NOMO-1 (cell line): ENCODE results near the gene SCARB2.

Source experiments
- DNase-seq, 2 experiments: peaks; one replicate each; lab custom pipeline; 2025; ENCODE audit not compliant: unreplicated experiment in 2 of 2; lab: John Stamatoyannopoulos, UW

The SCARB2 gene

DNA sequence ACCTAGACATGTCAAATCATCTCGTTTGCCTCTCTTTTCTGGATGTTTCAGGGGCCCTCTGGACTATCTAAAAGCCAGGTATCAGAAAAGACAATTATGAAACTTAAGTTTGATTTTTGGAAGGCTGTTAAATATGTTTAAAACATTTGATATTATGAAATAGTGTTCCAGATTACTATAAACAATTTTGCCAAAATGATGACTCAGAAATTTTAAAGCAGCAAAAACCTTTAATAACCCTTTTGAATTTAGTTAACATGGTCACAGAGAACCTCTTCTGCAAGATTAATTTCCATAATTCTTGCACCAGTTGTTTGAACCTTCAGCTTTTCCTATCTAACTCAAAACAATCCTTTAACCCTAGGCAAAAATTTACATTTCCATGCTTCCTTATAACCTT is 19.1 kb upstream of the SCARB2 start:
- no peak for DNase-seq

DNA sequence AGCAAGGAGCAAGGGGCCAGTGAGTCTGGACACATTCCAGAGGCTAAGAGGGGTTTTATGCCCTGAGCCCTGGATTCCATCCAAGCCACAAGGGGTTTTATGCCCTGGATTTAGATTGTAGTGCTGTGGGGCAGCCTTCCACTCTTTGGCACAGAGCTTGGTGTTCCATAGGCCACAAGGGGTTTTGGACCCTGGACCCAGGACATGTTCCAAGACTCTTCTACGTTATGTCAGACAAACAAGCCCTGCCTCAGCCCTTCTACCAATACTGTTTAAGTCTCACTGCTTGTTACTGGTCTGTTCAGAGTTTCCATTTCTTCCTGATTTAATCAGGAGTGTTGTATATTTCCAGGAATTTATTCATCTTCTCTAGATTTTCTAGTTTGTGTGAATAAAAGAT is 12.8 kb upstream of the SCARB2 start:
- DNase-seq, result no peak

DNA sequence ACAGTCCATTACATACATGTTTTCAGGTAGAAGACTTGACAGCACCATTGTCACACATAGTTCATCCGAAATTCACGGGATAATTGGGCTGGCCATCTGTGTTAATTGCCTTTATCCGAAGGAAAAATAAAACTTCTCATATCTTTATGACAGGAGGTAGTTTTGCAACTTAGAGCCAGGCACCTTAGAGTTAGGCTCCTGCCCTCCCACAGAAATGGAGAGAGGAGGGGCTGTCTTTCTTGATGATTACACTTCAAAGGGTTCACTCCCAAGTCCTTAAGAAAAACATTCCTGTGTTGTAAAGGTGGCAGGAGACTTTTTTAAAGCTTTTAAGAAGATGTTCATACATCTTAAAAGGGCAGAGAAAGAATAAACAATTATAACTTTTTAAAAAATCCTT is 10.5 kb upstream of the SCARB2 start:
- no peak for DNase-seq

DNA sequence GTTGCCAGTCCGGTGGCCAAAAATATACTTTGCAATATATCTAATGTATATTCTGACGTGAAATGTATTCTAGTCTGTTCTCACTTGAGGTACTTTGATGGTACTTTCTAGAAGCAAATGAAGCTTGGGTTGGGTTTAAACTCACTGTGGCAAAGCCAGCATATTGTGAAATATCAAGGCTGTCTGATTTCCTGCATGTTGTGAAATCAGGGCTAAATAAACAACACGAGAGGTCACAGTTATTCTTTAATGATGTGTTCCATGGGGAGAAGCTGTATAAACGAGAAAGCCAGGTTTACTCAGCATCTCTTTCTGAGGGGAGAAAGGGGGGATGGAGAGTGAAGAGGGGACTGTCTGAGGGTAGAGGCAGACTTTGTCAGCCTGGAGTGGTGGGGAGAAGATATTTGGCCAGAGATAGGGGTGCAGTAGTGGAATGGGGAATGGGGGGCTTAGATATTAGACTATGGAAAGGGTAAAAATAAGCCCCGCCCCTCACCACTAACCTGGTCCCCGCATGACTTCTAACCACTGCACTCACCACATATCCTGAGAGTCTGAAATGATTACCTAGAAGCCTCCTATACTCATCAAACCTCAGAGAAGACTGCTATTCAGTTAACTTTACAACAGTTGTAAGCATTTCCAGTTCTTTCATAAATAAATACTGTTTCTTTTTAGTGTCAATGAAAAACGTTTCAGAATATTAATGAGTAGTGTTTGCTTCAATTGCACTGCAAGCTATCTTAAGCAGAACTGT is 5.9 kb upstream of the SCARB2 start:
- DNase-seq, result peak; percentile 32 to 66

DNA sequence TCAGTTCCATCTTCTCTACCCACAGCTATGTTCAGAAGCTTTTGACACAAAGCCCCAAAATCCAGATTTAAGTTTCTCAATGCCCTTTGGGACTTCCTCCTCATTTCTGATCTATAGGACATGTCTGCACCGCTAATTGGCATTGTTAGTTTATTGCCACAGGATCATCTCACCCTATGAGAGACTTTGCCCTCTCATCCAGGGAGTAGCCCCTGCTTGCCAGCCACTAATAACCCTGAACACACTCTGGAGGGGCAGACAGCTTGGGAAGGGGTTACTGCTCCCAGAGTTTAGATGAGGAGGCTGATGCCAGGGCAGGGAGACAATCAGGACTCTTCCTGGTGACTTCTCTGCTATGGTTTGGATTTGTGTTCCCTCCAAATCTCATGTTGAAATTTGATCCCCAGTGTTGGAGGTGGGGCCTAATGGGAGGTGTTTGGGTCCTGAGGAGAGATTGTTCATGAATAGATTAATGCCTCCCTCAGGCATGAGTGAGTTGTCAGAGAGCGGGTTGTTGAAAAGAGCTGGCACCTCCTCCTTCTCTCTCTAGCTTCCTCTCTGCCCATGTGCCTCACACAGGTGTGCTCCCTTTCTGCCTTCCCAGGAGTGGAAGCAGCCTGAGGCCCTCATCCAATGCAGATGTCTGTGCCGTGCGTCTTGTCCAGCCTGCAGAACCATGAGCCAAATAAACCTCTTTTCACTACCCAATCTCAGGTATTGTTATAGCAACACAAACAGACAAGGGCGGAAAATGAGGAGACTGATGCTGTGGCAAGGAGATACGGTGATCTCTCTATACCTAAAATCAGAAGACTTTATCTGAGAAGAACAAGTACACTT is 3.6 kb upstream of the SCARB2 start:
- DNase-seq, result no peak

DNA sequence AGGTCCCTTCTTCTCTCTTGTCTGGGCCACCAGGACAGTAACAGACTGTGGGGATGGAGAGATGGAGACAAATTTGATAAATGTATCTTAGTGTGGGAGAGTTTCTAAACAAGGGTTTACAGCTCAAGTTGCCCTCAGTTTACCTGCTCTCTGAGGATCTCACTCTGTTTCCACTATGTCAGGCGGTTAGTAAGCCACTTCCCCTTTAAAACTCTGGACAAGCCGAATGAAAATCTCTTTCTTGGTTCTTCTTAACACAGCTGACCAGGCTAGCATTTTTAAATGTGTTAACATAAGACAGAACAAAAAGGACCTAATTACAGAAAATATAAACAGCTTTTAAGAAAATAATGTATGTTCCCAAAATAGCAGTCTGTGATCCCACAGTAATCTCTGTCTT is 2.9 kb upstream of the SCARB2 start:
- peak in 1 of 2 experiments; percentile 5 for DNase-seq

DNA sequence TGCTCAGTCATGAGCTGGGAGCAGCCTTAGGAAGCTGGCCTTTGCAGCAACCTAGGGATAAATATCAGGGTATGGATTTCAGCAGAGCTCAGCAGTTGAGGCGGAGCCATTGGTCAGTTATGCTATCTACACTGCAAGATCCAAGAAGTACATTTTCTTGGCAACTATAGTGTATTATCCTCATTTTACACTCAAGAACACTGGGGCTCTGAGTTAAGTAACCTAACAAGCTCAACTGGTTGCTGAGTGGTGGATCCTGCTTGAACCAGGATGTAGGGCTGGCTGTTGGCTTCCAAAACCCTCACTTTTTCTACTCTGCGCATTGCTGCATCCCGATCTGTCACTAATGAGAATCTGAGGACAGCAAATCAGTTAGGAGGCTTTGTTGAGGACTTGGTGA is 1.5 kb upstream of the SCARB2 start:
- DNase-seq, result no peak

DNA sequence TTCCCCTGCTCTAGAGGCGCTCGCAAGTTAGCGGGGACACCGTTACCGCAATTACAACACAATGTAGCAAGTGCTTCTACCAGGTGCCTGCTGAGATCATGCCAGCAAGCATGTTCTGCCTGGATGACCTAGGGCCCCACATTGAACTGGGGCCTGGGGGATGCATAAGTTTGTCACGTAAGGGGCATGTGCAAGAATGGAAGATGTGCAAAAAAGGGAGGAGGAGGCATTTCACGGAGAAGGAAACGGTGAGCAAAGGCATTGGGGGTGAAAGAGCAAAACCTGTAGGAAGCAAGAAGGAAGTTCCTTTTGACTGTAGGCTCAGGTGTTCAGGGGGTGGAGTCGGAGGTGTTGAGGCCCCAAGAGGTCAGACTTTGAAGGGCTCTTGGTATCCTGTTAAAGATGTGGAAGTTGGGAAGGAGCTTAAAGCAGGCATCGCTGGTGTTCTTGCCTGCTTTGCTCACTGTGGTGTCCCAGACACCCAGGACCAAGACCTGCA is 602 bp upstream of the SCARB2 start:
- peak in 1 of 2 experiments; percentile 74 for DNase-seq

DNA sequence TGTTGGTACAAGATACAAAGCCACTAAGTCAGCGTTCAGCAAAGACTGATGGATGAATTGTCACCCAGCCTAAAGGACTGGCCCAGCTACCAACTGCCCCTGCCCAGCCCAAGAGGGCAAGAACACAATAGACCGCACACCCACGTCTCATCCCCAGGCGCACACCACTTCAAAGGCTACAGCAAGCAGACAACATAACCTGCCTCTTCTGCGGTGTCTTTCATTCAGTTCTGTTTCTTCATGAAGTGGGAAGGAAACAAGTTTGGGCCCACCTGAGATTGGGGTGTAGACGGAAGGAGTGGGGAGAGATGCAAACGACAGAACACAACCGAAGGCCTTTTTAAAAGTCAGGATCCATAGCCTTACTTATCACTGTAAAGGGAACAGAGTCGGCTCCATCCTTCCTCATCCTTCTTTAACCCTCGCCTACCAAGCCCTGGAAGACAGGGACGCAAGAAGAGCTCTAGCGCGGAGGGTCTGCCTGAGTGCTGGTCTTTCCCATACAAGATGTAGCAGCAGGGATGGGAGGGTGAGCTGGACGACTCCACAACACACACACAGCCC is 691 bp downstream of the SCARB2 start:
- DNase-seq, result no peak

DNA sequence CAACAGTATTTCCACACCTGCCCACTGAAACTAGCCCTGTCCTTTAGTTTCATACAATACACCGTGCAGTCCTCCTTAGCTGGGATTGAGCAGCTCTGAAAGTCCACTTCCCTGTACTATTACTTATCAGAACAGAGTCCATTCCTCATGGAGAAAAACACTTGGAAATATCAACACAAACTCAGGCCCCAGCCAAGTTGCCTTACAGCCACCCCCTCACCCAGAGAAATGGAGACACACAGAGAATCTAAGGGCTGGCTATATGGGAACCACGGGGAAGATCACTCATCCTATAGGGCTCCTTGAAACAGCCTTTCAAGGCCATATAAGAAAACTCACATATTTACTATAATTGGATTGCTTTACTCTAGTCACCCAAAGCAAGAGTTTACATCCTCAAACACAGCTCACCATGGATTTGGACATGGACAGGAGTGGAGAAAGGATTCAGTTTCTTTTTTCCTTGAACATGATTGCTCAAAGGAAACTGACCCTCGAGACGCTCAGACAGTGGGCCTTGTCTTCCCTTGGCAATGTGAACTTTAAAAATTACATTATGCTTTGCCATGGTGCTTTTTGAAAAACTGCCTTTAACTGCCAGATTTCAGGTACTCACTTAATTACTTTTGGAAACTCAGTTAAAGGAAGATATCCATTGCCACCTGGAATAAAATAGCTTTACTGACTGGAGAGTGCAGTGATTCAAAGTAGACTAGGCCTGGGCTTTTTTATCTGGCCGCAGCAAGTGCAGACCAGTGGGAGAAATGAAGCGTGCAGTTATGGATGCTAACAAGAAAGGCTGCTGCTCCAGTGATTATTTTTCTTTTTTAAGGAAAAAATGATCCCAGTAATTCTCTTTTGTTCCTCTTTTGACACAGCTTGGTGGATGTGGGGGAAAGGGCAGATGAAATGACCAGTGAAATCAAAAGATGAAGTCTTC is 1.6 kb downstream of the SCARB2 start:
- DNase-seq, result no peak

DNA sequence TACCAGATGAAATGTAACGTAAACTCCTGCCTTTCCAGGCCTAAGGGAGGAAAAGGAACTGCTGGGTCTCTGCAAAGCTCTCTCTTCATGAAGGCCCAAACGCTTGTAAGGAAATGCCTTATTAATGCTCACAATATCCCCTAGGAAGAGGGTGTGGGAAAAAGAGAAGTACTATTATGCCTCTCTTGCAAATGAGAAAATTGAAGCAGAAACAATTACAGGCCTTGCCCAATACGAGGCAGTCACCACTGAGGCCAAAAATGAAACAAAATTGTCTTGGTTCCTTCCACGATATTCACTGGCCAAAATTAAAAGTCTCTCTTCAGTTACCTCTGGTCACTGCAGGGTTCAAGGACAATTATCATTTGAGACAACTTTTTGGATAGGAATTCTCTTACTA is 3.2 kb downstream of the SCARB2 start:
- peak; percentile 45 to 62 for DNase-seq

DNA sequence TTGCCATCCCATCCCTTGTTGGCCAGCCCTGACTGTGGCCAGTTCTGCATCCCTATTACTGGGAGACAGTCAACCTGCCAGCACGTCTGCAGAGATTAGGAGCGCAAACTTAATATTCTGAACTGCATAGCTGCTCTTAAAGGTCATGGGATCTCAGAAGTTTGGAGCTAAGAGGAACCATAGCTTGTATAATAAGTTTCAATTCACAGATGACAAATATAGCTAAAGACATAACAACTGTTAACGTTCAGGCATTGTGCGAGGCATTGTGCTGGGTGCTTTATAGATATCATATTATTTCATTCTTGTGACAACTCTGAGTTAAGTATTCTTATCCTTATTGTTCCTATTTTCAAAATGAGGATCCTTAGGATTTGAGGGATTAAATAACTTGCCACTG is 3.7 kb downstream of the SCARB2 start:
- DNase-seq, result no peak

DNA sequence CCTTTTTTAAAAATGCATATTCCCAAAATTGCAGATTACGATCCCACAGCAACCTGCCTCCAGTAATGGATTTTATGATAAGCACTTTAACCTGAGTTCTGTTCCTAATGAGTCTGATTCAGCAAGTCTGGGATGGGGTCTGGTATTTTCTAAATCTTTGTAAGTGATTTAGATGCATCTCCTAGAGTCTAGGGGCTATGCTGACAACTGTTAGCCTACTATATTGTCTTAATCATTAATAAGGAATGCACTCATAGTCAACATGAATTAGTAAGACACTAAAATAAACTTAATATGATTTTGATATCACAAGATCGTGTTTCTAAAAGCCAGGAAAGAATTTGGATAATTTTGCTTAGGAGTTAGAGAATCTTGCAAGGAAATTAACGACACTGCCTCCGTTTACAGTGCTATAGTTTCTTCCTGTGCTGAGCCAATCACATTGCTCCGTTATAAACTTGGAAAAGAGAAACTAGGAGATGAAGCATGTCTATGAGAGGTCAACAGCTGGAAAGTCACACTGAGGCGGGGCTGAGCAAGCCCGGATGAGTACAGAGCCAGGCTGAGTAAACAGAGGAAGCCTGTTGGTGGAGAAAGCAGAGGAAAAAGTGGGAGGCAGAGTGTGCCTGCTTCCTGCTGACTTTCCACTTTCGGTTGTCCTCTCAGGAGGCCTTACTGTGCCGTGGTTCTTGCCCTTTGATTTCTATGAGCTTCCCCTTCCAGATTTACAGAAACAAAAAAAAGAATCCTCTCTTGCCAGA is 5.4 kb downstream of the SCARB2 start:
- no peak for DNase-seq

DNA sequence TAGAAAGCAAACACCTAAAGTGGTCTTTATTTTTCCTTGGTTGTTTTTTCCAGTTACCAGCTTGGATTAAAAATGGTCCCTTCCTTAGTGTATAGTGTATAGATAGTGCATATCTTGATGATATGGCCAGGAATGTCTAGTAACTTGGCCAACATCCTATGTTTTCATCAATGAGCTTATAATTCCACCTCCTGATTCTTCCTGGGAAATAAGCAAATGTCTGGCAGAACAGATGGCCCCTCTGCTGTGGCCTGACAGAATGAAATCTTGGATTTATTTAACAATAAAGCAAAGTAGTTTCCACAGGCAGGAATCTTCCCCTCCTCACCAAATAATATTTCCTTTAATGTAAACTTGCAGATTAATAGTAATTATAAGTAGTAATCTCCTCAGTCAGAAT is 6.1 kb downstream of the SCARB2 start:
- no peak for DNase-seq

DNA sequence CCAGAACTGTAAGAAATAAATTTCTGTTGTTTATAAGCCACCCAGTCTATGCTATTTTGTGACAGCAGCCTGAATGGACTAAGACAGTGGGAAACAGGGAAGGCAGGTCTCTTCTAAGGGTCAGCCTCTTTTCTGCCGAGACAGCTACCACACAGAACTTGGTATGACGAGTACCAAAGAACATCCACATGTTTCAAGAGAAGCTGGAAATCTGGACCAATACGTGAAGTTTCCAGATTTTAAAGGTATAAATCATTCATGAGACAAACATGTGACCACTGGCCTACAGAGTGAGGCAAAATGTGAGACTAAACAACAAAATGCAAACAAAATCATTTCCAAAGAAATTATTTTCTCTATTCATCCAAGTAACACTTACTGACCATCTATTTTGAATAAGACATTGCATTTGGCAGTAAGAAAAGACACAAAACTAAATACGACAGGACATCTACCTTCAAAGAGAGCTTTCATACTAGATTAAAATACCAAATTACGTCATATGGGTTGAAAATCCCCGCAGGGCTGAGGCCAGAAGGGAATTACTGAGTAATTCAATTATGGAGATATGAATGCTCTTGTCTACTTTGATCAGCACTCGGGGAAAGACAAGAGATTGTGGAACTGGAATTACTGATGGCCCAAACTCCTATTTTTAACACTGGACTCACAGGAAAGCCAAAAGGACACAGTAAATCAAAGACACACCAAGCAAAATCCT is 7.2 kb downstream of the SCARB2 start:
- DNase-seq, result no peak

DNA sequence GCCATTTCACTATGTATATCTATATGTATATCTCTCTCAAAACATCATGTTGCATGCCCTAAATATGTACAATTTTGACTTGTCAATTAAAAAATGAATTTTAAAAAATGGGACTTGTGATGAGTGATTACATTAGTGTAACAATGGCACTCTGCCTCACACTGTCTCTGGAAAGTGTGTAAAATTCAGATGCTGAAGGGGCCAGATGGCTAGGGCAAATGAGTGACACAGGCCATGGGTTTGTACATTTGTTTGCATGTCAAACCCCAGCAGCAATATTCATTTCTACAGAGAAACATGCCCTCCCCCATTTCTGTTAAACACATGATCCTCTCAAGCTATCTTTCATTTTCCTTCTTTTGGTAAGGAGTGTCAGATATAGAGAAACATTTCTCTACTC is 8.1 kb downstream of the SCARB2 start:
- no peak for DNase-seq

DNA sequence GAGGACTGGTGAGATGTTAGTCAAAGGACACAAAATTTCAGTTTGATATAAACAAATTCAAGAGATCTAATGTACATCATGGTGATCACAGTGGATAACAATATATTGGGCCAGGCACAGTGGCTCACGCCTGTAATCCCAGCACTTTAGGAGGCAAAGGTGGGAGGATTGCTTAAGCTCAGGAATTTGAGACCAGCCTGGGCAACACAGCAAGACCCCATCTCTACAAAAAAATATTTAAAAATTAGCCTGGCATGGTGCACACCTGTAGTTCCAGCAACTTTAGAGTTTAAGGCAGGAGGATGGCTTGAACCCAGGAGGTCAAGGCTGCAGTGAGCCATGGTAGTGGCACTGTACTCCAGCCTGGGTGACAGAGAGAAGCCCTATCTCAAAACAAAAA is 8.7 kb downstream of the SCARB2 start:
- no peak for DNase-seq

DNA sequence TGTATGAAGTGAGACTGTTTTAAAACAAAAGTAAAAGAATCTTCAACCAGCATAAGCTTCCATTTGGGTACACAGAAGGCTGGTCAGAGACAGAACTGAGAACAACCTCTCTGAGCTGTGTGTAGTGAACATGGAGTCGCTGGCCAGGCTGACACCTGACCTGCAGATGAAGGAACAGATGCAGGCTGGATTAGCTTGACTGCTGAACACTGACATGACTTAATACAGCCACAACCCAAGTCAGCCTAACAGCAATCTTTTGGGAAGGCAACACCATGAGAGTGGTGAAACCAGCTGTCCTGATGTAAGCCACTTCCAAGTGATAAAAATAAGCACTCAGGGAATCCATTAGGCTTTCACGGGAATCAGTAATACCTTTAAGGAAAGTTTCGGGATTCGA is 10.1 kb downstream of the SCARB2 start:
- no peak for DNase-seq

DNA sequence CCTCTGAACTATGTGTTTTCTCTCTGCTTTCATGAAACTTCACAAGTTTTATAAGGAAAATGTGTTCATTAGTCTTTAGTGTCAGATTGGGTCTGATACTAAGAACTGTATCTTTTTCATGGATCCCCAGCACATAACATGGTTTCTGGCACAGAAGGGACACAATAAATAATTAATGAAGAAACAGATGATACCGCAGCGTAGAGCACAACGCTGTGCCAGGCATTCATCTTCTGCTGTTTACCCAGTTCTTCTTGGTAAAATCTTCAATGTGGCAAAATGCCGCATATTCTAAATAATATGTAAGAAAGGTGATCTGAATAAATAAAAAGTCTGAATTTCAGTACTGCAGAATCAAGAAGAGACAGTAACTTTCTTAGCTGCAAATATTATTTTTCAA is 12.3 kb downstream of the SCARB2 start:
- no peak for DNase-seq
